Heart right ventricle (tissue), 16 donors: Measurements from ENCODE around the gene KCNJ14. TPM values are rescaled to one million over a fixed set of nuclear protein-coding genes. Genes with fewer than 3 reads are reported as not detected.
"Not testable (repeated sequence)": the region's sequence is repeated elsewhere in the genome, so short reads cannot be mapped to it uniquely, and the experiment has no call there.

Experiments
- ATAC-seq, 8 donors: fragments of 200-7000 bp; cut with Tn5 transposase; one replicate each; pipeline ENCODE4 v1.9.1; 2020; ENCODE audit warnings: mild to moderate bottlenecking in 8 of 8, moderate library complexity in 8 of 8, moderate number of reproducible peaks in 1 of 8
- DNase-seq, 2 donors: peaks; one replicate each; pipeline ENCODE4 v3.0.0-alpha.2; 2020
- H3K27ac ChIP-seq, 10 donors: fragments of 200-600 bp; sonication (generic) in 2 of 10; one replicate each; pipeline versions ENCODE4 v1.5.0 to v1.8.0; 2020 to 2022; ENCODE audit warnings: mild to moderate bottlenecking in 3 of 10
- H3K27me3 ChIP-seq, 7 donors: fragments of 200-600 bp; one replicate each; pipeline ENCODE4 v1.8.0; 2021 to 2022; ENCODE audit warnings: mild to moderate bottlenecking in 2 of 7
- H3K36me3 ChIP-seq, 9 donors: fragments of 200-600 bp; sonication (generic) in 1 of 9; one replicate each; pipeline versions ENCODE4 v1.5.0 to v1.8.0; 2020 to 2022; ENCODE audit warnings: mild to moderate bottlenecking in 2 of 9
- H3K4me1 ChIP-seq, 9 donors: fragments of 200-600 bp; sonication (generic) in 1 of 9; one replicate each; pipeline versions ENCODE4 v1.5.0 to v1.8.0; 2020 to 2022; ENCODE audit warnings: mild to moderate bottlenecking in 4 of 9
- H3K4me3 ChIP-seq, 10 donors: fragments of 200-600 bp; sonication (generic) in 2 of 10; one replicate each; pipeline versions ENCODE4 v1.5.0 to v1.8.0; 2020 to 2022; ENCODE audit warnings: mild to moderate bottlenecking in 7 of 10, moderate library complexity in 2 of 10
- H3K9me3 ChIP-seq, 11 donors: fragments of 200-600 bp in 10 of 11; sonication (generic) in 2 of 11; one replicate each; pipeline versions ENCODE4 v1.5.0 to v1.8.0; 2013 to 2022; ENCODE audit warnings: mild to moderate bottlenecking in 2 of 11, control low read depth in 1 of 11, moderate library complexity in 1 of 11
- CTCF ChIP-seq, 9 donors: fragments of 200-600 bp; sonication (generic) in 2 of 9; IDR thresholded peaks; one replicate each; pipeline versions ENCODE4 v1.5.0 to v1.8.0; 2021 to 2022; ENCODE audit warnings: antibody characterized with exemption in 9 of 9, mild to moderate bottlenecking in 5 of 9, moderate library complexity in 1 of 9
- WGBS, 2 donors: extraction: QIAGEN DNeasy Blood & Tissue Kit; methylation state at CpG; one replicate each; pipeline ENCODE4 v1.1.7; 2013; ENCODE audit warnings: inconsistent platforms in 1 of 2; 5-methylcytosine and 5-hydroxymethylcytosine counted together
- intact Hi-C, 10 donors: fragments of 100-400 bp; cut with DNase I; formaldehyde crosslinking; loops; one replicate each; pipeline versions ENCODE4 v1.11.1 to v1.14.2; 2022
- polyA plus RNA-seq, 2 donors: library from polyadenylated mRNA; stranded (reverse); fragments of 200-250 nt; gene quantifications; one replicate each; pipeline ENCODE4 v1.2.3, GENCODE V29; 2013
- total RNA-seq, 10 donors: library from RNA; stranded (reverse); fragmentation: NEBNext Ultra II Directional in 3 of 10; extraction: Animal tissue kit (Norgen Biotek cat#: 25700) in 3 of 10; gene quantifications; one replicate each; pipeline versions ENCODE4 v1.2.1 to v1.2.4, GENCODE V29; 2021 to 2023
- donor health status: Arrhythmogenic right ventricular cardiomyopathy.
- donor health status: ischemic (EF 13 %, LVEDD 7.1; RV severe dilation, severe dysfunction).
- donor health status: healthy with polysubstance abuse.
- donor health status: DM: no; HTN: yes; CAD: no.
- donor health status: DM: no; HTN: no; CAD: no.
- donor health status: ischemic (EF 25% LVEDD 6.9; RV normal size, moderate dysfunction).
- donor health status: ischemic (EF 25% LVEDD 5.7; RV mildly dilated, moderate dysfunction).
- donor health status: healthy.
- donor health status: DM: yes; HTN: yes; CAD: no.
- donor health status: Ischemic cardiomyopathy.
- donor health status: ischemic (EF 35%, LVEDD 5.7; RV mildly dilated, moderate dysfunction).
- donor health status: nonischemic (EF 11% LVEDD 7.7; RV severe dilation, severe dysfunction).
- donor health status: DM: yes; HTN: yes; CAD: no.
- donor health status: PGD.
- donor health status: ischemic (EF 29% LVEDD 5.4; RV normal size, mild dysfunction).
- donor health status: nonischemic (EF 23%, LVEDD 6.1; RV moderate dilation, normal function).

KCNJ14 gene
- total and polyA plus RNA-seq, 12 donors = 0.13 to 0.52 (median 0.30) TPM

GRCh38 chr19:48487544-48487943 is 32.2 kb downstream of the KCNJ14 start:
- Histone ChIP-seq H3K27me3 (peaks cover 0 to 27% (median 7%) of the 10 kb centered on the region in 7 donors), H3K36me3 (no peaks in the 10 kb centered on the region), H3K4me1 (peaks cover 2 to 38% (median 17%) of the 10 kb centered on the region in 9 donors), H3K27ac (peak overlapping the region in 7 of 10 donors; percentile 55 to 81 (median 73)), H3K4me3 (no peak overlapping the region), H3K9me3 (no peaks in the 10 kb centered on the region)
- intact Hi-C loops = loop anchor here in 1 of 10 donors (5.0 kb wide), 1 partner anchor 95 kb away; no protein-coding TSS in a partner anchor
- WGBS, 2 donors = 79 to 81% methylated on average over 6 of the region's 6 CpGs
- TF ChIP-seq CTCF (IDR thresholded peaks at IDR 0.05) = no peak
- ATAC-seq = no peak
- no peak for DNase-seq

DNA sequence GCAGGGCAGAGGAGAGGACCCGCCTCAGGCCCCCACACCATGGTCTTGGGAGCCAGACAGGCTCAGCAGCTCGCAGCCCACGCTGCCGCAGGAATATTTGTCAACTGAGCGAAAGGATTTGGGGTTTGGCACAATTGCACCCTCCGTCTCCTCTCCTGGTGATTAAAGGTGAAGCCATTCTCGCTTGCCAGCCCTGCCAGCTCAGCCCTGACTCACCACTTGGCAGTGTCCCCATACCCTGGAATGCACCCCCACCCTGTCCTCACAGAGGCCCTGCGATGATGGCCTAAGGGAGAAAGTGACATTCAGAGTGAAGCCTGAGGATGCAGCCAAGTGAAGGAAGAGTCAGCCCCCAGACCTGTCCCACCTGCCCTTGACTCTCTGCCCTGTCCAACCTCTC is 32.6 kb downstream of the KCNJ14 start:
- Histone ChIP-seq H3K36me3 (no peaks in the 10 kb centered on the region), H3K9me3 (no peaks in the 10 kb centered on the region)

GRCh38 chr19:48488478-48488877 is 33.1 kb downstream of the KCNJ14 start:
- peak overlapping the region in 7 of 10 donors; percentile 55 to 81 (median 73) for H3K27ac ChIP-seq
- intact Hi-C loops = loop anchor here in 4 of 10 donors (2.0 to 5.0 kb wide), 4 partner anchors 94 to 100 kb away; no protein-coding TSS in a partner anchor
- H3K9me3 ChIP-seq, ATAC-seq, H3K36me3 ChIP-seq, DNase-seq, H3K4me3 ChIP-seq: not testable (repeated sequence)
- WGBS, 2 donors = 85 to 89% methylated on average over 7 of the region's 7 CpGs
- peaks cover 0 to 28% (median 7%) of the 10 kb centered on the region in 7 donors for H3K27me3 ChIP-seq
- H3K4me1 ChIP-seq = peaks cover 2 to 38% (median 17%) of the 10 kb centered on the region in 9 donors

More for the DNA sequence above, 32.6 kb downstream of the KCNJ14 start:
- peak overlapping the region in 7 of 10 donors; percentile 55 to 81 (median 73) for H3K27ac ChIP-seq
- intact Hi-C loops = loop anchor here in 4 of 10 donors (2.0 to 5.0 kb wide), 4 partner anchors 94 to 101 kb away; no protein-coding TSS in a partner anchor
- peak; percentile 17 to 66 (median 40) for ATAC-seq
- no peak for TF ChIP-seq CTCF (IDR thresholded peaks at IDR 0.05)
- H3K27me3 ChIP-seq = peaks cover 0 to 28% (median 7%) of the 10 kb centered on the region in 7 donors
- no peak overlapping the region for H3K4me3 ChIP-seq
- 49 to 52% methylated on average over 8 of the region's 8 CpGs for WGBS, 2 donors
- H3K4me1 ChIP-seq = peaks cover 2 to 38% (median 17%) of the 10 kb centered on the region in 9 donors
- DNase-seq = peak; percentile 65 to 72

- ATAC-seq = peak in 4 of 8 donors; percentile 16 to 29 (median 22)
- Histone ChIP-seq H3K4me3 (no peak overlapping the region), H3K27ac (no peak overlapping the region), H3K27me3 (peaks cover 0 to 36% (median 7%) of the 10 kb centered on the region in 7 donors), H3K9me3 (no peaks in the 10 kb centered on the region), H3K36me3 (no peaks in the 10 kb centered on the region), H3K4me1 (peaks cover 4 to 47% (median 24%) of the 10 kb centered on the region in 9 donors)
- 21% methylated on average over 19 of the region's 19 CpGs for WGBS, 2 donors
- DNase-seq = peak; percentile 71 to 83
- intact Hi-C loops = loop anchor here in 8 of 10 donors (1.0 to 10.0 kb wide), 8 partner anchors 93 to 225 kb away; no protein-coding TSS in a partner anchor
- peak; percentile 83 to 98 (median 95) for TF ChIP-seq CTCF (IDR thresholded peaks at IDR 0.05)
Observed at GRCh38 chr19:48489608-48490216, 34.3 kb downstream of the KCNJ14 start.
